ENCODE measurements around the gene ARRB1.
A peak's percentile ranks its signal among the peaks of the same experiment; 100 is the strongest.
"Not testable (repeated sequence)": the region's sequence is repeated elsewhere in the genome, so short reads cannot be mapped to it uniquely, and the experiment has no call there.

The ARRB1 gene

DNA sequence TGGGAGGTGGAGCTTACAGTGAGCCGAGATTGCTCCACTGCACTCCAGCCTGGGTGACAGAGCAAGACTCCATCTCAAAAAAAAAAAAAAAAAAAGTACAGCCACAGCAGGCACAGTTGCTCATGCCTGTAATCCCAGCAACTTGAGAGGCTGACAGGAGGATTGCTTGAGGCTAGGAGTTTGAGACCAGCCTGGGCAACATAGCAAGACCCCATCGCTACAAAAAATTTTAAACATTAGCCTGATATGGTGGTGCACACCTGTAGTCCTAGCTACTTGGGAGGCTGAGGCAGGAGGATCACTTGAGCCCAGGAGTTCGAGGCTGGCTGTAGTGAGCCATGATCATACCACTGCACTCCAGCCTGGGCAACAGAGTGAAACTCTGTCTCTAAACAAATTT lies 76.7 kb downstream of the ARRB1 start:
- DNase-seq (ENCODE audit: low spot score), result not testable (repeated sequence)

DNA sequence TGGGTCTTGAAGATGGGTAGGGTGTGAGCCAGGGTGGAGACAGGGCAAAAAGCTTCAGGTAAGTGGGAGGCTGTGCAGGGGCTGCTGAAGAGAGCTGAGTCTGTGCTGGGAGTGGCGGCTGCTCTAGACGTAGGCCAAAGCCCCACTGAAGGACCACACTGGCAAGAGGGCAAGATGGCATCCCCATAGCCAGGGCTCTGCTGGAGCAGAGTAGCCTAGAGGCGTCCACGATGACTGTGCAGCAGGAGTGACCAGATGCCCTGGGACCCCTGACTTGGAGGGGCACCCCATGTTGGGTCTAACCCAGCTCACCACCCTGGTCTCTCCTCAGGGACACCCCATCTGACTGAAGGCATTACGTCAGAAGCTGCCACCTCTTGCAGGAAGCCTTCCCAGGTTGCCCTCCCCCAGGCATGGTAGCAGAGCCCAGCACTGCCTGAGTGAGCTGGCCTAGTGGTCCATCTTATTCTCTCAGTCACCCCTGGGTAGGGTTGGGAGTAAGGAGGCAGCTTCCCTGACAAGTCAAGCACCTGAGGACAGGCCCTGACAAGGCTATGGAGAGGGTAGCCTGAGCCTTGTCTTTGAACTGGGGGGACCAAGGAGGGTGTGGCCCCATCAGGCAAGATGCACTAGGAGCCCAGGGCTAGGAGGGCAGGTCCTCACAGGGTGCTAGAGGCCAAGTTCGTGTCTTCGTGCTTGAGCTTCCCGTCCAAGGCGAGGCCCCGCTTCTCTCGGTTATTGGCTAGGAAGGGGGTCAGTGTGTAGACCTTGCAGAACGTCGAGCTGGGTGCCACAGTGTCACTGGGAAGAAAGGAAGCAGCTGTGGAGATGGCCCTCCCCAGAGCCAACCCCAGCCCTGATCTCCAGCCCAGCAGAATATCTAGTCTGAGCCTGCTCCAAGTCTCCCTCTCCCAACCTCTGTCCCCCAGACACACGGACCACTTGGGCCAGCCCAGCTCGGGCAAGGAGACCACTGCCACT lies 77.8 kb downstream of the ARRB1 start:
- DNase-seq (ENCODE audit: low spot score), result no peak

DNA sequence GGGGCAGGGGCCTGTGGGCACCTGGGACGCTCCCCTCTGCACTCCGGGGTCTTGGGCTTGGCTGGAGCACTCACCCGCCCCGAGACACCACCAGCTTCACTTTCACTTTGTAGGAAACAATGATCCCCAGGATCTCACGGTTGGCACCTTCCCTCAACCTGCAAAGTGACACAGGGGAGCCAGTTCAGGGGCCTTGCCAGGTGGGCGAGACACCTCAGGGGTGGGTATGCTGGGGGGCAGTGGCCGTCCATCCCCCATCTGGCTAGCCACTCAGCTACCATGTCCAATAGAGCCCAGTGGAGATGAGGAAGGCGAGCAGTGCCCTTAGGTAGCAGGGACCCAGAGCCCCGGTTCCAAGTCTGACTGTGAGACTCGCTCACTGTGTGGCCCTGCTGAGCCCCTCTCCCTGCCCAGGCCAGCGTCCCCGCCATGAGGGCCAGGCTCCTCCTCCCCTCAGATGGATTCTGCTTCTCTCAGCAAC lies 78.6 kb downstream of the ARRB1 start:
- no peak for DNase-seq (ENCODE audit: low spot score)

DNA sequence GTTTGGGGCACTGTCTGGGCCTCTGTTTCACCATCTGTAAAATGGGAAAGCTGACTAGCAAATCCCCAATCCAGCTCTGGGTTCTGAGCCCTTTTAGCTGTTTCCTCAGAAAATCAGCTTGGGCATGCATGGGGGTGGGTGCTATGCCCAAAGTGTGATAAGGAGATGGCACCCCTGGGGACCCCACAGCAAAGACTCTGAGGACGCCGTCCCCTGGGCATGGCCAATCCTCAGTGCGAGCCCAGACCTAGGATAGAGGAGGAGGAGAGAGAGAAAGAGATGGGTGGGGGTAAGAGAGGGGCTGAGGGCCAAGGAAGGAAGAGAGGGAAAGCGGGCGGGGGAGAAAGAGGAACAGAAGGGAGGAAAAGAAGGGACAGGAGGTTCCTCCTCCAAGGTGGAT lies 79.1 kb downstream of the ARRB1 start:
- no peak for DNase-seq (ENCODE audit: low spot score)

DNA sequence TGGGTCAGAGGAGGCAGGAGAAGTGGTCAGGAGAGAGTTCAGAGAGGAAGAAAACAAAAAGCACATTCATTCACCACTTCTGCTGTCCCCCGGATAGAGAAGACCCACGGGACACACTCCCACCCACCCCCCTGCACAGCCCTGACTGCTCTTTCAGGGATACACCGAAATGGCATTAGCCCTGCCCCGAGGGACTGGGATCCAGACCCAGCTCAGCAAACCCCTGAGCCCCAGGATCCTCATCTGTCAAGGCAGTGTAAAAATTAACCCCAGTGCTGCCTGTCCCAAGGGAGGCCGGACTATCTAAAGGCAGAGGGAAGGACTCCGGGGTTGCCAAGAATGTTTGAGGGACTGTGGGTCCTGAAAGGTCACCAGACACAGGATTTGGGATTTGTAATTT lies 79.7 kb downstream of the ARRB1 start:
- peak; percentile 51 for DNase-seq (ENCODE audit: low spot score)

DNA sequence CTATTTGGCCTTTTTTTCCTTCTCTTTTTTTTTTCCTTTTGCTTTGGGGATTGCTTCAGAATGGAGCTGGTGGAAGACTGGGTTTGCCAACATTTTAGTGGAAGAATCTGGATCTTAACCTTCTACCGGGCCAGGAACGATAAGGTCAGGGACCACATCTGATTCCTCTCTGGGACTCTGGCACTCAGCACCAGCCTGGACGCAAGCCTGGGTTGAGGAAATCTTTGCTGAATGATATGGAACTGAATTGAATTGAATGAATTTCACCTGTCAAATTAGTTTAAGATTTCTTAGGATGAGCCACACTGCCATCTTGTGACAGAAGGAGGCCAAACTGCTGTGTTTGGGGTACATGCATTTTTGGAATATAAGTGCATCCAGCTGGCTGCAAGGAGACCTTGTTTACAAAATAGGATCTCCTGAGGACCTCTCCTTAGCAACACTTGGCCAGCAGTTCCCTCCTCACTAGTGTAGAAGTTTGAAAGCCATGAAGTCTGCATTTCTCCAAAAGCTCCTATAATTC lies 80.5 kb downstream of the ARRB1 start:
- DNase-seq (ENCODE audit: low spot score), result peak; percentile 55

DNA sequence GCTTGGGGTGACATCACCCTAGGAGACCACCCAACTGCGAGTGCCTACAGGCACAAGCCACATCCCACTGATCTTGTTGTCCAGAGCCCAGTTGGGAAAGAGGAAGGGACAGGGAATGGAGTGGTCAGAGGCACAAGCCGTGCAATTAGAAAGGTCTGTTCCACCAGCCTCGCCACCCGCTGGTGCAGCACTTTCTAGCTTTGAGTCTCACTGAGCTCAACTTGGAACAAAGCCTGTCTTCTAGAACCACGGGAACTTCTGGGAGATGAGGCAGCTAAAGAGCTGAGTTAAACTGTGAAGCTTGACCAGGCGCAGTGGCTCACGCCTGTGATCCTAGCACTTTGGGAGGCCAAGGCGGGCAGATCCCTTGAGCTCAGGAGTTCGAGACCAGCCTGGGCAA lies 81.6 kb downstream of the ARRB1 start:
- no peak for DNase-seq (ENCODE audit: low spot score)

DNA sequence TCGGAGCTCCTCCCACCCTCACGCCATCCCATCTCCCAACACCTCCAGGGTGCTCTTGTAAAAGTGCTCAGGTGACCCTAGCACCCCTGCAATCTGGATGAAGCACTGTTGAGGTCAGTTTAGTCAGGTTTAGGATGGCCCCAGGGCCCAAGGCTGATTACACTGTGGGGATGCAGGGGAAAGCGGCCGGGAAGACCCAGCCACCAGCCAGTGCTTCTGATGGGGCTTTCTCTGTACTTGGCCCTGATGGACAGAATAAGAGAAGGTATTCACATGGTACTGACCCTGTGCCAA lies 82.1 kb downstream of the ARRB1 start:
- DNase-seq (ENCODE audit: low spot score), result no peak

DNA sequence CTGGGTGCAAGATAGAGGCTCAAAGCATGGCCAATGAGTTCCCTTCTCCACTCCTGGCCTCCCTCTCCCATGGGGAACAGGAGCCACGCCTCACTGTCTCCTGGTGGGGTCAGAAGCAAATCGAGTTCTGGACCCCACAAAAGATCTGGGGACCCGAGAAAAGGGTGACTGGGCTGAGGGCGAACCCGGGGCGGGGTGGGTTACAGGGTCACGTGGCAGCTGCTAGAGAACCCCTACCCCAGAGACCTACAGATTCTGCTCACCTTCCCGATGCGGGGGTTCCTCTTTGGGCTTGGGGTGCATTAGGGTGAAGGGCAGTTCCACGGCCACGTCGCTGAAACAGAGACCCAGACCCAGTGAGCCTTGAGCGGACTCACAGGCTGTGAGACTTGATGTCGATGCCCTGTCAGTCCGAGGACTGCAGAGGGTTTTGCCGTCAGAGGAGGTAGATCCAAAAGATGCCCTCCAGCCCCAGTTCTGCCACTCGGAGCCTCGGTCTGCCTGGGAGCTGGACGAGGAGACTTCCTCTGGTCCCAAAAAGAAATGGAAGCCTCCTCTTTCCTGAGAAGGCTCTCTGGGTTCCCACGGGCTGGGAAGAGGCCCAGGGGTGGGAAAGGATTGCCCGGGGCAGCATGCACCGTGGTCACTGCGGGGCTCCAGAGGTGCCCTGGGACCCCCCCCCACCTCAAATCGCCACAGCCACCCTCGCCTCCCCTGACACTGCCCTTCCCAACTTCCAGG lies 82.7 kb downstream of the ARRB1 start:
- no peak for DNase-seq (ENCODE audit: low spot score)

DNA sequence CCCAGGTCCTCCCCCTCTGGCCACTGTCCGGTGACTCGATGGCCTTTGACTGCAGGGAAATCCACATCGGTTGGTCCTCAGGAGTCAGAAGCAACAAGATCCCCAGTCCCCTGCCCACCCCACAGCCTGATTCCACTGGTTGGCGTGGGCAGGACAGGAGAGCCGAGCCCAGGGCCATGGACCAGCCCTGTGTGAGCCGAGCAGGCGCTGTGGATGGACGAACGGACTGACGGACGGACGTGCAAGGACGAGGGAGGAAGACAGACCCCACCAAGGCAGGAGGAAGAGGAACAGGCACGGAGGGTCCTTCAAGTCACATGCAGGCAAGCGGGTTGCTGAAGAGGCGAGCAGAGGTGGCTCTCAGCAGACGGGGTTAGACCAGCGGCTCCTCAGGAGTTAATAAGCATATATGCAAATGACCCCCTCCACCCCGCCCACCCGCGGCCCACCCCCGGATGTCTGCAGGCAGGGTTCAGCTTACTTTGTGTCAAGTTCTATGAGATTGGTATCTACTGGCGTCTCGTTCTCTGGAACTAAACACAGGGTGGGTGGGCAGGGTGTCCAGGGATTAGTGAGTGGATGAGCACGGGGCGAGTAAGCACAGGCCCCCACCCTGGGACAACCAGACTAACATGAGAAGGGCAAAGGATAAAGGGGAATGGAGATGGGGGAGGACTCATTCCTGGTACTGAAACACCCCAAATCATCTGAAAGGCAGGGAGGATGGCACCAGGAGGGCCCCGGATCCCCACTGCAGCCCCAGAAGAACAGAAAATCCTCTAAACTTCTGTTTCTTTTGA lies 84.1 kb downstream of the ARRB1 start:
- no peak for DNase-seq (ENCODE audit: low spot score)

DNA sequence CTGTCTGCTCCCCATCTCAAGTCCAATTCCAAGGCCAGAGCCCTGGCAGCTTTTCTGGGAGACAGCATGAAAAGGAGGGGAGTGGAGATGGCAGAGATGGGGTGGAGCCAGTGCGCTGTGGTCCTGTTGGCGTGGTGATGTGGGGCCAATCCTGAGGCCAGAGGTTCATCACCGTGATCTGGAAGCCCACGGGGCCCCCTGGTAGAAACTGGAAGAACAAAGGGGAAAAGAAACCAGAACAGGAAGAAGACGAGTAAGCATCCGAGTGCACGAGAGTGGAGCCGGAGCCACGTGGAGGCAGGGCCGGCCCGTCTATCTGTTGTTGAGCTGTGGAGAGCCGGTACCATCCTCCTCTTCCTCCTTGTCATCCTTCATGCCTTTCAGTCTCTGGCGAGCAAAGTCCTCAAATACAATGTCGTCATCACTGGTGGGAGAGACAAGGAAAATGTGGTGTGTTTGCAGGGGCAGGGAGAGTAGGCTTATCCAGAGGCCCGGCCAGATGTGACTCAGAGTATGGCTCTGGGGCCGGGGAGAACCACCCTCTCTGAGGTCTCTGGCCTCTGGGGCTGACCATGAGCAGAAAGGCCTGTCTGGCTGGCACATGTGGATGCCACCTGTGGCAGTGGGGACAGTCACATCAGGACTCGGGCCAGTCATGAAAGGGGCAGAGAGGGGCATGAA lies 85.5 kb downstream of the ARRB1 start:
- DNase-seq (ENCODE audit: low spot score), result no peak

DNA sequence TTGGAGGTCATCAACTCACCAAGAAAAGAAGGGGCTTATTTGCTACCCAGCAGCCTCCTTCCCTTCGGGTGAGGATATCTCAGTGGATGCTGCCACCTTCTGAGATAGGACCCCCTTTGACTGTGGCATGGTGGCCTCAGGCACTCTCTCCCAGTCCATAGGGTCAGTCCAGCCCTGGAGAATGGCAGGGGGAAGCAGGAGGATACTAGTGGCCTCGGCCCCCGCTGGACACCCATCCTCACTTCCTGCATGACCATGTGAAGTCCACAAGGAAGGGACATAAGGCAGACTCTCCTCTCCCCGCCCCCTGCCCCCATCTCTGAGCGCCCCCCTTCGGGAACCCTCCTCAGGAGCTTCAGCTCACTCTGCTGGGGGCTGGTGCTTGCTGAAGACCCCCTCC lies 86.5 kb downstream of the ARRB1 start:
- DNase-seq (ENCODE audit: low spot score), result no peak

DNA sequence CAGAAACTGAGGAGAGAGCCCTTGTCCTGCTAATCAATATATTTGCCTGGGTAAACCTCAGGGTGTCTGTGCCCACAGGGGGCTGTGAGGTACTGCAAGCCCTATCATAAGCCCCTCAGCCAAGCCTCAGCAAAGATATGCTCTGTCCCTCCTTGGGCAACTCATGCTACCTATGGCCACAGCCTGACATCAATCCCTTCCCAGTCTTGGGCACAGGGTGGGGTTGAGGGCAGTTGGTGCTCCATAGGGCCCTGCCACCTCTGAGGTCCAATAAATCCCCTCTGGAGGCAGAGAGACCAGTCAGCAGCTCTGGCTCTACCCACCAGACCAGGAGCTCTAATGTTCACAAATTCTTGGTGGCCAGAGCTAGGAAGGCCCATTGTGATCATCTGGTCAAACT lies 87.1 kb downstream of the ARRB1 start:
- DNase-seq (ENCODE audit: low spot score), result no peak

DNA sequence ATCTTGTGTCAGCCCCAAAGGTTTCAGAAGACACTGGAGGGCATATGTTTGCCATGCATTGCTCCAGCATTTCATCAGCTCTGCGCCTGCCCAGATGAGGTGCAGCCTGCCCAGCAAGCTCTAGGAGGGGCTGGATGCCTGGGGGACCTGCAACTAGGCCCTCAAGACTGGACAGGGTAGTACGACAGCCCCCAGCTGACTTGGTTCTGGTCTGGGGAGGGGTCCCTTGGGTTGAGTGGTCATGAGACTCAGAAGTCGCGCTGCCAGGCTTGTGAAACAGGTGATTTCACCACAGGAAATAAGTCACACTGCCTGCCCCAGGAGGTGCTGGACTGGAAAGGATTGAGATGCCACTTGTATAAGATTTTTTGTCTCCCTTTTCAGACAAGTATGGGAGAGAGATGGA lies 87.5 kb downstream of the ARRB1 start:
- no peak for DNase-seq (ENCODE audit: low spot score)

DNA sequence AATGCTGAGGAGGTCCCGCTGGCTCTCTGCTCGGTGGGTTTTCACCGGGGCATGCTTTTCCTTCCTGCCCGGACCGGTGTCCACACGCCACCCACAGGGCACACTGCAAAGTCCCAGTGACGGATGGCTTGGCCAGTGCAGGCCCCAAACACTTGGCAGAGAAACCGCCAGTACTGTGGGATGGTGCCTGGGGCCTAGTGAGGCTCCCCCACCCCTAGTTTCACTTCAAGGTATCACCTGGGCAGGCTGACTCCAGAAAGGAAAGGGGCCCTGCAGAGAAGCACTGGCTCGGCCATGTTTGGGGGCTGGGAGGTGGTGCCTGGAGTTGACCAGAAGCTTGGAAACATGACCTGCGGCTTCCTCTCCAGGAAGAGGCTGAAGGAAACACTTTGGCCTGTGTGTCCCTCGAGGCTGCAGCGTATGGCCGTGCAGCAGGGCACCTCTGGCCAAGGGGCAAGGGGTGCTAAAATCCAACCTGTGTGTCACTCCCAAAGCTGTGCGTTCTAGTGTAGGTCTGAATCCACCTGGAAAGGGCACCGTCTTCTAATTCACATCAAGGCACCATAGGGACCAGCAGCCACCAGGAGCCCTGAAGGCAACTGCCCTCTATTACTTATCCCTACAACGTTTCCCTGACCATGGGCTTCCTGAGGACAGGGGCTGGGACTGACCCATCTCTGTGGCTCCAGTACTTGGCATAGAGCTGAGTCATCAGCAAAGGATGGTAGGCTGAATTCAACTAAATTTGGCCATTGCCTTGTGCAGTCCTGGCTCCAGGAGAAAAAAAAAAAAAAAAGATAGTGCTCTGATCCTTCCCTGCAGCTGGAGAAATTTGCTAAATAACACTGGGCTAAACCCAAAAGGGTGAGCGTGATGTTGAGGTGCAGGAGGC lies 88.3 kb downstream of the ARRB1 start:
- no peak for DNase-seq (ENCODE audit: low spot score)

DNA sequence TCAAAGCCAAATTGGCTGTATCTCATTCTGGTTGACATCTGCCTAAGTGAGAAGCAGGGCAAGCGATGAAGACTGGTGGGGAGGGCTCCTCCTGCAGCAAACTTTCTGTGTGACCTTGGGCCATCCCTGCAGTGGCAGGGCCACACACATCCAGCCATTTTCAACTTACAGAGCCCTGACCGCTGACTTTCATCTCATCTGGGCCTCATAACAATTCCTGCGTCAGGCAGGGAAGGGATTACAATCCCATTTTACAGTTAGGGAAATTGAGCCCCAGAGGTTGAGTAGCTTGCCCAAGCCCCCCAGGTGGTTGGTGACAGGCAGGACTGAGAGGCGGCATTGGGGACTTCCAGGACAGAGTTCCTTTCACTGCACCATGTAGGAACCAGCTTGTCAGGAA lies 89.0 kb downstream of the ARRB1 start:
- no peak for DNase-seq (ENCODE audit: low spot score)

DNA sequence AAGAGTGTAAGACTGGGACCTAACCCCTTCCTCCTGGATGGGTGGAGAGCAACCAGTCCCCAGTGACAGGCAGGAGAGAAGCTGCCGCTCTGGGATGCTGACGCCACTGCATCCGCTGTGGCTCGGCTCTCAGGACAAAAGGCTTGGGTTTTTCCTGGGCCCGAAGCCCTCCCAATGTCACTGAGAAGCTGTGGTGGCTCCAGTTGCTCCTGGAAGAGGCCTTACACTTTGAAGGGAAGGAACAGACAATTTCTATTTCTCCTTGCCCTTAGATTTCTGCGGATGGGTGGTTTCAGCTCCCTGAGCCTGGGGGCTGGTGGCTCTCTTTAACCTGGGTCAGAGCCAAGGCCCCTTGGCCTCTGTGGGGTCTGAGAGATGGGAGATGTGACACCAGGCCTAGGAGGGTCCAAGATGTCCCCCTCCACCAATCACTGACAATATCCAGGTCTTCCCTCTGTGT lies 89.5 kb downstream of the ARRB1 start:
- DNase-seq (ENCODE audit: low spot score), result no peak

DNA sequence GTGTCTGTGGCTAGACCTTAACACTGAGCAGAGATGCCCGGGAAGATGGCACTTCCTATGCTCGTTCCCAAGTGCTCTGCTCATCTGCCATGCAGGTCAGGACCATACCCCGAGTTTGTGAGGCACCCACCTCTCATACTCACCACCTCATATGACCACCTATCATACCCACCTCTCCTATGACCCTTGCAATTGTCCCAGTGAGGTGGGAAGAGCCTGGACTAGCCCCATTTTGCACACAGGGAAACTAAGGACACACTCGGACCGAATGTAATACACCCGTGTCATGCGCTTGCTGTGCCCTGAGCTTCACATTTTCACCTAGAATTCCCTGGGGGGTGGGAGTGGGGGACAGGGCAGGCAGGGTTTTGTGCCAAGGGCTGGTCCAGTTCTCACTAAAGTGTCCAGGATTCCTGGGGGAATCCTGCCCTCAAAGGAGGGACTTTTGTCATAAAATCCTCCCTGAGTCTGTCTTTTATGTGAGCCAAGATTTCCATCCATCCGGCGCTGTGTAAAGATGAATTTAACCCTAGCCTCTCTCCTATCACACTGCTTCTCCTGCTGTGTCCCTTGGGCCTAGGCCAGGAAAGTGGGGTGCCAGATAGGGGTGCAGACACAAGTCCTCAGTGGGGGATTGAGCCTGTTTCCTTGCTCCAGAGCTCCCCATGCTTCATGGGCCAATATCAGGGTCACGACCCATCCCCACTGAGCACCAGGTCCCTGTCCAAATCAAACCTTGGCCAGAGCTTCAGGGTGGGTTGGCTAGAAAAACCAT lies 90.9 kb downstream of the ARRB1 start:
- DNase-seq (ENCODE audit: low spot score), result no peak

DNA sequence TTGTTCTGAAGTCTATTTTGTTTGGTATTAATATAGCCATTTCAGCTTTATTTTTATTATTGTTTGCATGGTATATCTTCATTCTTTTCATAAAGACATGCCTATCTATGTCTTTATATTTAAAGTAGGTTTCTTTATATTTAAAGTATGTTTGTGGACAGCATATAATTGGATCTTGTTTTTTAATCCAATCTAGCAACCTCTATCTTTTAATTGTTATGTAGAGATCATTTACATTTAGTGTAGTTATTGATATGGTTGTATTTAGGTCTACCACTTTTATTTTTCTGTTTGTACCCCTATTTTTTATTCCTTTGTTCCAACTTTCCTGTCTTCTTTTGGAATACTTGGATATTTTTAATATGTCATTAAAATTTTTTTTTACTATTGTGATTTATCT lies 97.1 kb downstream of the ARRB1 start:
- no peak for DNase-seq (ENCODE audit: low spot score)

DNA sequence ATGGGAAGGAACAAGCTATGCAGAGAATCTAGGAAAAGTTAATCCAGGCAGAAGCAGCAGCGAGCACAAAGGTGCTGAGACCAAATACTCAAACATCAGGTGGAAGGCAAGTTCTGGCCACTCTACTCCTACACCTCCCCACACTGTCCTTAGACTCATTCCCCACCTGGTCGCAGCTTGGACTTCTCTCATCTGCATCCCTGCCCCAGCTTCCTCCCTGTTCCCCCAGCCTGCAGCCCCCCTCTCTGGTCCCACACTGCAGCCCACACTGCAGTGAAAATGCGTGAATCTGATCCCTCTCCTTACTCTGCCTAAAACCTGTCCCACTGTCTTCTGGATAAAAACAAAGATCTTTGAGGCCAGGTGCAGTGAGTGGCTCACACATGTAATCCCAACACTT lies 101.8 kb downstream of the ARRB1 start:
- no peak for DNase-seq (ENCODE audit: low spot score)

Data from D341Med (cell line).